Panc1 (cell line): ENCODE measurements around the gene TNFRSF14. TPM values are rescaled to one million over a fixed set of nuclear protein-coding genes. Genes with fewer than 3 reads are reported as not detected.

Source experiments
- ATAC-seq: fragments of 200-7000 bp; cut with Tn5 transposase; 2 replicates; pipeline ENCODE4 v1.9.1; 2020; ENCODE audit warnings: mild to moderate bottlenecking, moderate library complexity
- Bru-seq: library from RNA; stranded (reverse); fragments of 400-500 nt; gene quantifications from one replicate; lab custom pipeline; 2021; lab: Mats Ljungman, UMichigan
- BruChase-seq, 2 experiments: library from RNA; stranded (reverse); fragments of 400-500 nt; gene quantifications; one replicate each; lab custom pipeline; 2021; lab: Mats Ljungman, UMichigan
- BruUV-seq: library from RNA; stranded (reverse); fragments of 400-500 nt; replicated peaks from 2 replicates; lab custom pipeline; 2021; lab: Mats Ljungman, UMichigan
- CTCF ChIA-PET: fragments of 300-600 bp; sonication (Branson Sonifier 250); formaldehyde crosslinking; loops from one replicate; lab custom pipeline; 2022; ENCODE audit warnings: antibody characterized with exemption; lab: Charles Lee
- POLR2A ChIA-PET: fragments of 300-600 bp; sonication (Branson Sonifier 250); formaldehyde crosslinking; loops from one replicate; lab custom pipeline; 2022; ENCODE audit warnings: antibody characterized with exemption; lab: Charles Lee
- DNase-seq: peaks from one replicate; pipeline ENCODE4 v3.0.0-alpha.2; 2010; ENCODE audit warnings: low read depth, low spot score
- H3K27ac ChIP-seq: 2 replicates; pipeline ENCODE4 v1.5.1; 2011; ENCODE audit warnings: mild to moderate bottlenecking, low read length, inconsistent platforms
- H3K27me3 ChIP-seq: fragments of 200-500 bp; sonication (Bioruptor generic); 2 replicates; pipeline ENCODE4 v1.6.0; 2014; ENCODE audit warnings: low read length, inconsistent platforms; ENCODE audit not compliant: control insufficient read depth, insufficient read depth
- H3K36me3 ChIP-seq: fragments of 200-500 bp; sonication (Bioruptor generic); 2 replicates; pipeline ENCODE4 v1.5.1; 2014; ENCODE audit warnings: inconsistent platforms, mild to moderate bottlenecking, low read length, moderate library complexity; ENCODE audit not compliant: control insufficient read depth, insufficient read depth
- H3K4me1 ChIP-seq: 2 replicates; pipeline ENCODE4 v1.5.1; 2011; ENCODE audit warnings: inconsistent platforms, mild to moderate bottlenecking, low read length, moderate library complexity; ENCODE audit not compliant: control insufficient read depth, insufficient read depth
- H3K4me3 ChIP-seq, 2 experiments: 2 replicates each; pipeline ENCODE4 v1.5.1; 2011 to 2012; ENCODE audit warnings: low read depth in 2 of 2, low read length in 2 of 2, mild to moderate bottlenecking in 2 of 2, inconsistent platforms in 1 of 2, moderate library complexity in 1 of 2
- H3K9me3 ChIP-seq: fragments of 200-500 bp; sonication (Bioruptor generic); 2 replicates; pipeline ENCODE4 v1.5.1; 2014; ENCODE audit warnings: low read depth, mild to moderate bottlenecking, inconsistent platforms, low read length, moderate library complexity; ENCODE audit not compliant: control insufficient read depth, insufficient read depth
- CTCF ChIP-seq: fragments of 450-650 bp; IDR thresholded peaks from 2 replicates; pipeline ENCODE4 v1.5.1; 2017; ENCODE audit warnings: mild to moderate bottlenecking
- POLR2AphosphoS5 ChIP-seq: IDR thresholded peaks from 2 replicates; pipeline ENCODE4 v1.6.1; 2012; ENCODE audit warnings: mild to moderate bottlenecking, low read depth, low read length, moderate library complexity
- SIN3A ChIP-seq: IDR thresholded peaks from 2 replicates; pipeline ENCODE4 v1.6.1; 2012; ENCODE audit warnings: low read depth, mild to moderate bottlenecking, low read length, moderate library complexity, borderline replicate concordance; ENCODE audit not compliant: insufficient read depth
- TCF7L2 ChIP-seq: IDR thresholded peaks from 2 replicates; pipeline ENCODE4 v1.6.1; 2011; ENCODE audit warnings: mild to moderate bottlenecking, low read depth, low read length, inconsistent platforms
- in situ Hi-C: cut with HindIII; loops from 2 replicates; pipeline ENCODE4 v1.10.0; 2016; ENCODE audit warnings: low sequenced_read_pairs, low pct_unique_long_range_greater_than_20kb
- intact Hi-C: fragments of 100-400 bp; cut with micrococcal nuclease; formaldehyde crosslinking; loops from one replicate; pipeline ENCODE4 v1.10.0; 2022; ENCODE audit not compliant: unreplicated experiment
- long read RNA-seq: library from polyadenylated mRNA; unstranded; transcript quantifications from one replicate; pipeline ENCODE4 v2.0.0, GENCODE V29; 2021; ENCODE audit not compliant: unreplicated experiment
- polyA plus RNA-seq: library from polyadenylated mRNA; unstranded; fragments of >200 nt; gene quantifications from one replicate; pipeline ENCODE4 v1.2.1, GENCODE V29; 2012; ENCODE audit warnings: missing spikeins; ENCODE audit not compliant: insufficient read length
- total RNA-seq: library from RNA; stranded (reverse); gene quantifications from one replicate; pipeline ENCODE4 v1.2.1, GENCODE V29; 2021; ENCODE audit not compliant: unreplicated experiment
- TF ChIP-seq, protein P1 (sequence below), 2 experiments: IDR thresholded peaks; 2 replicates each; pipeline ENCODE4 v1.6.1; 2011 to 2012; ENCODE audit warnings: low read depth in 2 of 2, control low read depth in 1 of 2, low read length in 1 of 2, mild to moderate bottlenecking in 1 of 2, moderate library complexity in 1 of 2; ENCODE audit not compliant: insufficient read depth in 1 of 2

Gene TNFRSF14
- 20.1 TPM for total RNA-seq
- polyA plus RNA-seq: 14.8 TPM
- Bru-seq, nascent RNA: percentile 42 among the genes with signal in this experiment
- percentile 46 among the genes with signal in this experiment for BruChase-seq, experiment 1, labeled RNA remaining after a 2-hour chase
- BruChase-seq, experiment 2, labeled RNA remaining after a 6-hour chase: percentile 52 among the genes with signal in this experiment
- long read RNA-seq, transcript TNFRSF14-201 (8 exons, 1,707 nt): major isoform, 12 of 24 reads
- long read RNA-seq, partial matches to known transcripts: 3 of 24 reads
- long read RNA-seq, other reads (novel, unspliced or antisense): 8 of 24 reads

DNA sequence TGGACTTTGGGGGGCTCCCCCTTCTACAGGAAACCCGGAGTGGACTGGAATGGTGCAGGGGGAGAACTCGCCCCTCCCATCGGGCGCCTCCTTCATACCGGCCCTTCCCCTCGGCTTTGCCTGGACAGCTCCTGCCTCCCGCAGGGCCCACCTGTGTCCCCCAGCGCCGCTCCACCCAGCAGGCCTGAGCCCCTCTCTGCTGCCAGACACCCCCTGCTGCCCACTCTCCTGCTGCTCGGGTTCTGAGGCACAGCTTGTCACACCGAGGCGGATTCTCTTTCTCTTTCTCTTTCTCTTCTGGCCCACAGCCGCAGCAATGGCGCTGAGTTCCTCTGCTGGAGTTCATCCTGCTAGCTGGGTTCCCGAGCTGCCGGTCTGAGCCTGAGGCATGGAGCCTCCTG is at the start of gene TNFRSF14:
Gene TNFRSF14 (plus strand): TSS at position 95 of the 401 bp plus-strand sequence. CDS start 294 bp downstream, at position 389.
- BruUV-seq: no TSS peak
- intact Hi-C loops: no loop called here

DNA sequence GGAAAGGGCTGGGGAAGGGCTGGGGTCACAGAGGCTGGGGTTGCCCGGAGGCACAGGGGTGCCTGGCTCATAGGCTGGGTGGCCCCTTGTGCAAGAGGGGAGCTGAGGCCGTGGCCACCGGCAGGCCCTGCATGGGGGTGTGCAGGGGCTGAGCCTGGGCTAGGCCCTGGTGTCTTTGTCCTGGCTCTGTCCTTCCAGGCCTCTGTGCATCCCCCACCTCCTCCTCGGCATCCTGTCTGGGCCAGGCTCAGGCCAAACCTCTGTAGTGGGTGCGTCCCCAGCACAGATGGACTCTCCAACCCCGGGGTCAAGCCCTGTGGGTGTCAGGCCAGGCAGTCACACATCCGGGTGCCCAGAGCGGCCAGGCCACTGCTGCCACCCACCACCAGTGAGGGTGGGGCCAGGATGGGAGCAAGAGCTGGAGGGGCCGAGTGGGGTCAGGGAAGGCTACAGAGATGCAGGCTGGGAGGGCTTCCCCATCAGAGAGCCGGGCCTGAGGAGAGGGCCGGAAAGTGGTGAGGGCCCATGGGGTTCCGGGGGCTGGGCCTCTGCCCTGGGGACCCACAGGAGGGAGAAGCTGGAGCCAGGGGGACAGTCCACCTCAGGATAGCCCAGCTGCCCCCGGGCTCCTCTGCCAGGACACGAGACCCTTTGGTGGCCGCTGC is 49.1 kb upstream of the TNFRSF14 start:
- no peaks in the 10 kb centered on the region for H3K9me3 ChIP-seq
- no peaks in the 10 kb centered on the region for H3K27me3 ChIP-seq
- no TSS peak for BruUV-seq
- TF ChIP-seq, protein P1, sequence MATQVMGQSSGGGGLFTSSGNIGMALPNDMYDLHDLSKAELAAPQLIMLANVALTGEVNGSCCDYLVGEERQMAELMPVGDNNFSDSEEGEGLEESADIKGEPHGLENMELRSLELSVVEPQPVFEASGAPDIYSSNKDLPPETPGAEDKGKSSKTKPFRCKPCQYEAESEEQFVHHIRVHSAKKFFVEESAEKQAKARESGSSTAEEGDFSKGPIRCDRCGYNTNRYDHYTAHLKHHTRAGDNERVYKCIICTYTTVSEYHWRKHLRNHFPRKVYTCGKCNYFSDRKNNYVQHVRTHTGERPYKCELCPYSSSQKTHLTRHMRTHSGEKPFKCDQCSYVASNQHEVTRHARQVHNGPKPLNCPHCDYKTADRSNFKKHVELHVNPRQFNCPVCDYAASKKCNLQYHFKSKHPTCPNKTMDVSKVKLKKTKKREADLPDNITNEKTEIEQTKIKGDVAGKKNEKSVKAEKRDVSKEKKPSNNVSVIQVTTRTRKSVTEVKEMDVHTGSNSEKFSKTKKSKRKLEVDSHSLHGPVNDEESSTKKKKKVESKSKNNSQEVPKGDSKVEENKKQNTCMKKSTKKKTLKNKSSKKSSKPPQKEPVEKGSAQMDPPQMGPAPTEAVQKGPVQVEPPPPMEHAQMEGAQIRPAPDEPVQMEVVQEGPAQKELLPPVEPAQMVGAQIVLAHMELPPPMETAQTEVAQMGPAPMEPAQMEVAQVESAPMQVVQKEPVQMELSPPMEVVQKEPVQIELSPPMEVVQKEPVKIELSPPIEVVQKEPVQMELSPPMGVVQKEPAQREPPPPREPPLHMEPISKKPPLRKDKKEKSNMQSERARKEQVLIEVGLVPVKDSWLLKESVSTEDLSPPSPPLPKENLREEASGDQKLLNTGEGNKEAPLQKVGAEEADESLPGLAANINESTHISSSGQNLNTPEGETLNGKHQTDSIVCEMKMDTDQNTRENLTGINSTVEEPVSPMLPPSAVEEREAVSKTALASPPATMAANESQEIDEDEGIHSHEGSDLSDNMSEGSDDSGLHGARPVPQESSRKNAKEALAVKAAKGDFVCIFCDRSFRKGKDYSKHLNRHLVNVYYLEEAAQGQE (IDR thresholded peaks at IDR 0.05; ENCODE audit: insufficient read depth in 1 of 2, low read depth in 2 of 2, low read length in 1 of 2): no peak
- TF ChIP-seq POLR2AphosphoS5 (no peak; the same call in 1 of the 2 replicates), SIN3A (no peak), TCF7L2 (no peak), CTCF (no peak)
- no peak for DNase-seq
- in situ Hi-C loops: no loop called here
- ATAC-seq: peak; percentile 61
- ChIA-PET POLR2A (interaction anchor here (0.6 to 0.7 kb wide), 3 partner anchors 19 to 931 kb away, joined by 3 read pairs; partner anchors contain the start of gene PANK4), CTCF (no interaction called here)
- H3K4me3 ChIP-seq: no peak overlapping the region
- intact Hi-C loops: no loop called here
- H3K4me1 ChIP-seq: peaks cover 25% of the 10 kb centered on the region
- no peaks in the 10 kb centered on the region; the same call in 1 of the 2 replicates for H3K36me3 ChIP-seq
- H3K27ac ChIP-seq: peak overlapping the region; percentile 53

More for the DNA sequence above, at the start of gene TNFRSF14:
- Histone ChIP-seq H3K4me3 (peak within 1 kb of the TSS; percentile 38 to 52), H3K9me3 (no peaks in the 10 kb centered on the region), H3K27me3 (no peaks in the 10 kb centered on the region), H3K4me1 (peaks cover 15% of the 10 kb centered on the region), H3K36me3 (no peaks in the 10 kb centered on the region), H3K27ac (peak within 1 kb of the TSS; percentile 81)
- in situ Hi-C loops: no loop called here
- TF ChIP-seq, protein P1 (IDR thresholded peaks at IDR 0.05; ENCODE audit: insufficient read depth in 1 of 2, low read depth in 2 of 2, low read length in 1 of 2): peak in 1 of 2 experiments; percentile 75; a peak in 2 of 4 replicates
- no peak for TF ChIP-seq CTCF
- 0 out of 2 replicates have a peak, but pooled peaks have one; percentile 18 for TF ChIP-seq POLR2AphosphoS5
- TF ChIP-seq SIN3A: no peak
- no peak for DNase-seq
- CTCF ChIA-PET: interaction anchor here (0.6 kb wide), 1 partner anchor 12 kb away, joined by 3 read pairs; no protein-coding TSS in a partner anchor
- POLR2A ChIA-PET: interaction anchor here (0.6 kb wide), 1 partner anchor 361 kb away, joined by 3 read pairs; no protein-coding TSS in a partner anchor
- ATAC-seq: peak; percentile 63
